Measurements from ENCODE around the gene ARHGEF1.
"Not testable (repeated sequence)": the region's sequence is repeated elsewhere in the genome, so short reads cannot be mapped to it uniquely, and the experiment has no call there.

The ARHGEF1 gene

DNA sequence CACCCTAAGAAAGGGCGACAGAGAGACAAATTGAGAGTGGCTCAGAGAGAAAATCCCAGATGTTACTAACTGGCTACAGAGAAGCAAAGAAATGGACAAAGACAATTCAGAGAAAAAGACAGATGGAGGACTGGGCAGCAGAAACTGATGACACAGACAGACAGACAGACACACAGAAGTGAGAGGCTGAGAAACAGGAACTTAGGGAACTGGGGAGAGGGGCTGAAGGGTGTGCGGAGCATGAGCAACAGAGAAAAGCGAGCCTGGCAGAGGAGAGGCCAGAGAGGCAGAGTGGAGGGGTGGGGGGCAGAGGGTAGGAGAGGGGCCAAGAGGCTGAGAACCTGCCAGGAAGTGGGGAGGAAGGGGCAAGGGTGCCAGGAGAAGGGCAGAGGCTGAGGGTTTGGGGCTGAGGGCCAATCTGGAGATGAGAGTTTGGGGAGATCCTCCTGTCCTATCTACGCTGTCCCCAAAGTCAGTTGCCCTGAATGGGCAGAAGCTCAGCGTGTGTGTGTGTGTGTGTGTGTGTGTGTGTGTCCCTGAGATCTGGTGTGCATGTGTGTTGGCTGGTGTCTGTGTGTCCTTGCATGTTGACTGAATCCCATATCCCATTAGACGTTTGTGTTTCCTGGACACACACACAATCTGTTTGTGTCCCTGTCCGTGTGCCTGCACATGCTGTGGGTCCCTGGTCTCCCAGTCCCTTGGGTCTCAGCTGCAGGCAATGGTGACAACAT is 50.9 kb downstream of the ARHGEF1 start:
- no peak for DNase-seq

DNA sequence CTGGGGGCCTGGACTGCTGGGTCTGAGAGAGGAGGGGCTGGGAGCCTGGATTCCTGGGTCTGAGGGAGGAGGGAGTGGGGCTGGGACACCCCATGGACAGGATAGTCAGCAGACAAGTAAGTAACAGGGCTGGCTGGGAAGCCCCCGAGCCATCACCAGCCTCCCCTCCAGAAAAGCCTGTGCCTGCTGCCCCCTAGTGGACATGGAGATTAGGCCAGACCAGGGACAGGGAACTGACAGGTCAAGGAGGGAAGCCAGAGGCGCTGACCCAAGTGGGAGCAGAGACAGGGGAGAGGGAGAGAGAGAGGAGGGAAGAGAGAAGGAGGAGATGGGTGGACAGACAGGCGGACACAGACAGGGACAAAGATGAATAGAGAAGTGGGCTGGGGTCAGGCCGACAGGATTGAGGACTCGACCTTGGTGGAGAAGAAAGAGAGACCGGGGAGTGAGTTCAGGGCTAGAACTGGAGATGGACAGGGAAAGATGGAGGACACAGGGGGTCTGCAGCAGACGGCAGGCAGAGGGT is 51.9 kb downstream of the ARHGEF1 start:
- DNase-seq = peak; percentile 94

DNA sequence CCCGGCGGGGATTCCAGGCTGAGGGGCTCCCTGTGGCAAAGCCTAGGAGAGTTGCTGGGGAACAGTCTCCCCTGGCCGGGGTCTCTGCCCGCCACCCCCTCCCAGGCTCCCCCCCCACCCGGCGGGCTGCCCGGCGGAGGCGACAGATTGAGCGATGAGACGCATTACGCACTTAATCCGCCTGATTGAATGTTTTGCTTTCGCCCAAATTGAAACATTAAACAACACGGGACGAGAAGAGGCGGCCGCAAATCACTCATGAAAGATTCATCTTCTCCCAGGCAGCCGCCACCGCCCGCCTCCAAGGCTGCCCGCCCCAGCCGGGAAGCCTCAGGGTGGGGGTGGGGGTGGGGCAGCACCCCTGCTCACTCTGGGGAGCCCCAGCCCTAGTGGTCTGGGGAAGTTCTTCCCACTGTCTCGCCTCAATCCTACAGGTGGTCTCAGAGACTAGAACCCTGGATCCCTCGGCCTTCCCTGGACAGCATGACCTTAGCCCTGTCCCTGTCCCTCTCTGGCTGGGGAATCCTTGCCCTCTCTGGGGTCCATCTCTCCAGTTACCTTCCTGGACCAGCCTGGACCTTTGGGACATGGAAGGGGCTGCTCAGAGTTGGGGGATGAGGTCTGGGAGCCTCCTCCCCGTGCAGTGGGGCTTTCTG is 52.9 kb downstream of the ARHGEF1 start:
- DNase-seq = no peak

DNA sequence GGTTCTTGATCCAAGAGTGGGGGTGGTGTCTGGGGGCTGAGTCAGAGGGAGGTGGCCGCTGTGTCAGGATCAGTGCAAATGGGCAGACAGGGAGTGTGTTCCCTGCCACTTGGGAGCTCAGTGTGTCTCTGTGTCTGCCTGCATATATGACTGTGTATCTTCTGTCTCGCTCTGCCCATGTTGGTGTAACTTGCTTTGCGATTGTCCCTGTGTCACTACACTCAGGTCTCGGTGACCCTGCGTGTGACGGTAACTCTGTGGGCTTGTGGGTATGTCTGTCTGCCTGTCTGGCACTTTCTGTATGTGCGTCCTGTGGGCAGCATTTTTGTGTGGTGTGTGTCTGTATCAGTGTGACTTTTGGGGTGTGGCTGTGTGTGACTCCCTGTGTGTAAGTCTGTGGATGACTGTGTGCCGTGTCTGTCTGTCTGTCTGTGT is 53.4 kb downstream of the ARHGEF1 start:
- no peak for DNase-seq

DNA sequence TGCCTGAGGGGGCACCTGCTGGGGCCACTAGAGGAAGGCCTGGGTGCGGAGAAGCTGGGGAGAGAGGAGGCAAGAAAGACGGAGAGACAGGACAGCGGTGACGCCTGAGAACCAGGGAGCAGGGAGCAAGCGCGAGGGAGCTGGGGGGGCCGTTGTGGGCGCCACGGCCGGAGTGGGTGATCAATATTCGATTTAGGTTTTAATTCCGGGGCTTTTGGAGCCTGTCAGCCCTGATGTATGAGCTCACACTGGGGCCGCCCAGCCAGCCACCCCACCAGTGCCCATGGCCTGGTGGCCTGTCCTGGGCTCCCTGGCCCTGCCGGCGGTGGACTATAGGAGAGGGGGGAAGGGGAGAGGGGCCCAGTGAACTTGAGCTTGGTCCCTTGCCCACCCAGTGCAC is 54.0 kb downstream of the ARHGEF1 start:
- DNase-seq = no peak

DNA sequence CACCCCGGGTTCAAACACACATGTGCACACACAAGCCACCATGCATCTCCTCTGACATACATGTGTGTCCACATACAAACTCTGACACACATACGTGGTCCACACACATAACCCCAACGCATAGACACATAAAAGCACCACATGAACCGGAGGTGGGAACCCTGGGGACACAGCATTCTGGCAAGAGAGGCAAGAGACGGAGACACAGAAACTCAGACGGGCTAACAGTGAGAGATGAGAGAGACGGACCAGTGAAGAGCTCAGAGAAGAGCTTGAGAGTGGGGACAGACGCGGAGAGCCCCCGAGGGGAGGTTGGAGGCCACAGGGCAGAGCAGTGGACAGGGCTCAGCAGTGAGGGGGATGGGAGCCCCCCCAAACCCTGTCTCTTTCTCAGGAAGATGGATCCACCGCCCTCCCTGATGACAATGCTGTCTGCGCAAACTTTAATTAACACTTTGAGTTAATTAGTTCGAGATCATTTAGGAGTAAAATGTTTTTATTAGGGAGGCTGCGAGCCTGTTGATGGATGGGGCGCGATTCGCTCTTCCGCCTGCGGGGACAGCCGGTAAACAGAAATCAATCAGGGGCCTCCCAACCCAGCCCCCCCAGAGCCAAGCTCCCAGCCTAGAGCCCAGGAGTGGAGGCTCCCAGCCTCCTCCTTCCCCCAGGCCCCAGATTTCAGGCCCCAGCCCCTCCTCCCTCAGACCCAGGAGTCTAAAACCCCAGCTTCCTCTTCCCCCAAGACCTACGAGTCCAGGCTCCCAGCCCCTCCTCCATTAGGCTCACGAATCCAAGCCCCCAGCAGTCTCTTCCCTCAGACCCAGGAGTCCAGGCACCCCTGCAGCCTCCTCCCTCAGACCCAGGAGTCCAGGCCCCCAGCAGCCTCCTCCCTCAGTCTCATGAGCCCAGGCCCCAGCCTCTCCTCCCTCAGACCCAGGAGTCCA is 54.8 kb downstream of the ARHGEF1 start:
- DNase-seq = no peak

DNA sequence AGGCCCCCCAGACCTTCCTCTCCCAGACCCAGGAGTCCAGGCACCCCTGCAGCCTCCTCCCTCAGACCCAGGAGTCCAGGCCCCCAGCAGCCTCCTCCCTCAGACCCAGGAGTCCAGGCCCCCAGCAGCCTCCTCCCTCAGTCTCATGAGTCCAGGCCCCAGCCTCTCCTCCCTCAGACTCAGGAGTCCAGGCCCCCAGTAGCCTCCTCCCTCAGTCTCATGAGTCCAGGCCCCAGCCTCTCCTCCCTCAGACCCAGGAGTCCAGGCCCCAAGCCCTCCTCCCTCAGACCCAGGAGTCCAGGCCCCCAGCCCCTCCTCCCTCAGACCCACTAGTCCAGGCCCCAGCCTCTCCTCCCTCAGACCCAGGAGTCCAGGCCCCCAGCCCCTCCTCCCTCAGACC is 56.2 kb downstream of the ARHGEF1 start:
- not testable (repeated sequence) for DNase-seq

DNA sequence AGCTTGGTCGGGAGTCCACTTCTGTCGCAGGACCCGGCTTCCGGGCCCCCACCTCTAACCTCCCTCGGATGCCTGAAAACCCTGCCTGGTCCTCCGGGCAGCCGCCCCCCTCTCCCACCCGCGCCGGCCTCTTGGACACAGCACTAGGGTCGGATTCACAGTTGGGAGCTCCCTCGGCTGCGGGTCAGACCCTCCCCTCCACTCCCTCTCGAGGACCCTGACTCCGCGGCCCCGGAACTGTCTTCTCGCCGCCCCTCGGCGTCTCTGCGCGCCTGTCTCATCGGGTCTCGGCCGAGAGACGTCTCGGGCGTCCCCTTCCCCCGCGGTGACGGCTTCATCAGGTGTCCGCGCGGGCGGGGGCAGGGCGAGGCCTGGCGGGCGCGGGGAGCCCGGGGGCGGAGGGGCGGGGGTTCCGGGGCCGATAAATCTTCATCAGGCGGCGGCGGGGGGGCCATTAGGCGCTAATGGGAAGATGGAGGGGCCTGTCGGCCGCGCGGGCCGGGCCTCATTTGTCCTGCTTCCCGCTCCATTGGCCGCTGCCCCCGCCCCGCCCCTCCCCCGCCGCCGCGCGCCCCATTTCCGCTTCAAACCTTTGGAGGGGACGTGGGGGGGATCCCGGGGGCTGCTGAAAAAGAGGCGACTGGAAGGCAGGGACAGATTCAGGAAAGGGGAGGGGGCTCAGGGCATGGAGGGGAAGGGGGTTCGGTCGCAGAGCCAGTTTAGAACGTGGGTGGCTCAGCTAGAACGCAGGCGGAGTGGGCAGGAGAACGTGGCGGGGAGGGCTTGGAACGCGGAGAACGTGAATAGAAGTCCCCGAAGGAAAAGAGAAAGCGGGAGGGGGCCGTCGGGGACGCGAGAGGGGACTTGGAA is 57.1 kb downstream of the ARHGEF1 start:
- peak; percentile 78 for DNase-seq

DNA sequence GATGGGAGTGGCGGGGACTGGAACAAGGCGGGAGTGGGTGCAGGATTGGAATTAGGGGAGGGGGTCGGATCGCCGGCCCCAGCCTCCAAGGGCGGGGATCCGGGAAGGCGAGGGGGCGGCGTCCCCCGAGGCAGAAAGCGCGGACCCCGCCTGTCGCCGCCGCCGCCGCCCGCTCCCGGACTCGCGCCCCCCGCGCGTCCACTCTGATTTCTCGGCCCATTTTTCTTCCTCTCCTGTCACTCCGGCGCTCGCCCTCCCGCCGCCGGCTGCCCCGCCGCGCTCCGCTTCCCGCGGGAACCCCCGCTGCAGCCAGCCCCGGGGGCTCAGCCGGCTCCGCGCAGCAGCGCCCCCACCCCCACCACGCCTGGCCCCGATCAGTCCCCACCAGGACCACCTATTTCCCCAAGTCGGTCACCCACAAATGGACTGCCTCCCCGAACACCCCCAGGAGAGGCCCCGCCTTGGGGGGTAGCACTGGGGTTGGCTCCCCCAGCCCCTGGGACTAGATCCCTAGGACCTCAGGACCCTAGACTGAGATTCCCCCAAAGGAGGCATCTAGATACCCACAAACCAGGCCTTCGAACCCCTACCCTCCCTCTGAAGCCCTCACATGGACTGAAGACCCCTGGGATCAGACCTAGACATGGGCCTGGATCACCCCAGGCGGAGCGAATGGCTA is 57.9 kb downstream of the ARHGEF1 start:
- DNase-seq = no peak

DNA sequence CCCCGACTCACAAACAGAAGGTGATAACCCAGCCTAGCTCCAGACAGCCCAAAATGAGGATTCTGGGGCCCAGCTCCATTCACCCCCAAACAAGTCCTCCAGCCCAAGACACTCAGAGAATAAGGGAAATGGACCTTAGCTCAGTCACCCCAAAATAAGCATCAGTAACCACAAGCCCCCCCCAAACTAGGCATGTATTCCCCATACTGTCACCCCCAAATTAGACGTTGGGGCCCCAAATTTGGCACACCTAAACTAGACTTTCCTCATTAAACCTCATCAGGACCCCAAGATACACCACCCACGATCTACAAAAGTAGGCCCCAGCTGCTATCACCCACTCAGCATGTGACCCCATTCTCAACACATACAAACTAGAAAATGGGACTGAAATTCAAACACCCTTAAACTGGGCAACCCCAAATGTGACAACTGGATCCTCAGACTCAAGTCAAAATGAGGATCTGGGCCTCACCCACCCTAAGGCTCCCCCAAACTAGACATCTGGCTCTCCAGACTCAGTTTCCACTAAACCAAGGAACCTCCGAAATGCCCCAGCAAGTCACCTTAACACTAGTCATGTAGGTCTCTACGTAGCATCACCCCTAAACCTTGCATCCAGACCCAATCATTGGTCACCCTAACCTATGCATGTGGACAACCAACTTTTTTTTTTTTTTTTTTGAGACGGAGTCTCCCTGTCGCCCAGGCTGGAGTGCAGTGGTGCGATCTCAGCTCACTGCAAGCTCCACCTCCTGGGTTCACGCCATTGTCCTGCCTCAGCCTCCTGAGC is 58.6 kb downstream of the ARHGEF1 start:
- DNase-seq = no peak

DNA sequence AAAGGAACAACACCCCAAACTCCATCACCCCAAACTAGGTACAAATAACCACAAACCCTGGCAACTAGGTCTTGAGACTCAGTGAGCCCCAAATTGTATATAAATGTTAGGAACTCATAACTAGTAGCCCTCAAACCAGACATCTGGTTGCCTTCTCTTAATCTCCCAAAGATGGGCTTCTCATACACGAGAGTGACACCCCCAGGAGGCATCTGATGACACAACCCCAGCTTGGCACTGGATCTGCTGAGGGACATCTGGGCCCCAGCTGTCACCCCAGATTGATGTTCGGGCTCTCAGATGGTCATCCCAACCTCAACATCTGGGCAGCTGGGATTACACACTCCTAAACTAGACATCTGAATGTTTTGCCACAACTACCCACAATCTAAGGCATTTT is 61.4 kb downstream of the ARHGEF1 start:
- no peak for DNase-seq

DNA sequence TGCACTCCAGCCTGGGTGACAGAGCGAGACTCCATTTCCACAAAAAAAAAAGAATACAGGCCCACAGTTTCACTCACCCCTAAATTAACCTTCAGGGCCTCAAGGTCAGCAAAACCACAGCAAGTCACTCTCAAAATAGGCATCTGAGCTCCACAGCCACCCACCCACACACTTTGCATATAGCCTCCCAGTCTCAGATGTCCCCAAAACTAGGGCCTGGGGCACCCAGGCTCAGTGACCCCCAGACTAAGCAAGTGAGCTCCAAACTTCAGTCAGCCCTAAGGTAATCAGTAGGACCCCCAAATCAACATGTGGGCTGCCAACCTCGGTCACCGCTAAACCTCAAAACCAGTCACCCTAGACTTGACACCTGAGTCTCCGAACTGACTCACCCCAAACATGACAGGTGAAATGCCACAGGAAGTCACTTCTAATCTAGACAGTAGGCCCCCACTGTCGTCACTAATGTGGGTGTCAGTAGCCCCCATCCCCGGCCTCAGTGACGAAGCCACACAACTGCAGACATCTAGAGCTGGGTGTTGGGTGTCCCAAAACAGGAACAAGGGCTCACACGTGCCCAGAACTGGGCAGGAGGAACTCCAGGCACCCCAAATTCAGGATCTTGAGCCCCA is 62.3 kb downstream of the ARHGEF1 start:
- DNase-seq = no peak

DNA sequence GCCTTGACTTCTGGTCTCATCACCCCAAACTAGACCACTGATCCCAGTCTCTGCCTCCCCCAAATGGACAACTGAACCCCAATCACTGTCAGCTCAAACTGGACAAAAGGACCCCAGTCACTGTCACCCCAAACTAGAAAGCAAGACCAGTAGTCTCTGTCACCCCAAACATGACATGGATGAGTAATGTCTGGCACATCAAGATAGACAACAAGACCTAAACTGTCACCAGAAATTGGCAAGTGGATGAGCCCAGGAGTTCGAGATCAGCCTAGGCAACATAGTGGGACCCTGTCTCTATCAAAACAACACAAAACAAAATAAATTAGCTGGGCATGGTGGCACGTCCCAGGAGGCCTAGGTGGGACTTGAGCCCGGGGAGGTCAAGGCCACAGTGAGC is 64.1 kb downstream of the ARHGEF1 start:
- DNase-seq = no peak

DNA sequence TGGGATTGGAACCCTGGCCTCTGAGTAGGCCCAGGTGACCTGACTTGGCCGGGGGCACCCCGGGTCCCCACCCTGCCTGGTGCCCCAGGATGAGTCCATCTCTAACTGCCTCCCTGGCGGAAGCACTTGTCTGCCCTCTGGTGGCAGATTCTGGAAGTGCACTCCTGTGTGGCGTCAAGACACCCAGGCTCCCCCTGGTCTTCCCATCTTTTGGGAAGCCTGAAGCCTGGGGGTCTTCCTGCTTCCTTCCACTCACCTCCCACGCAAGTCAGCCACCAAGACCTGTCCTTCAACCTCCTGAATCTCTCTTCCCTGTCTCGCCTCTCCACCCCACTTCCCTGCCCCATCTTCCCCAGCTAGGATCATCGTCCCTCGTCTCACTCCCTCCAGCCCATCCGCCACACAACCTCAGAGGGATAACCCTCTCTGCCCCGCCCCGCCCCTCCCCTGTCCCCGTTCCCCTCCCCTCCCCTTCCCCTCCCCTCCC is 68.7 kb downstream of the ARHGEF1 start:
- peak; percentile 89 for DNase-seq

DNA sequence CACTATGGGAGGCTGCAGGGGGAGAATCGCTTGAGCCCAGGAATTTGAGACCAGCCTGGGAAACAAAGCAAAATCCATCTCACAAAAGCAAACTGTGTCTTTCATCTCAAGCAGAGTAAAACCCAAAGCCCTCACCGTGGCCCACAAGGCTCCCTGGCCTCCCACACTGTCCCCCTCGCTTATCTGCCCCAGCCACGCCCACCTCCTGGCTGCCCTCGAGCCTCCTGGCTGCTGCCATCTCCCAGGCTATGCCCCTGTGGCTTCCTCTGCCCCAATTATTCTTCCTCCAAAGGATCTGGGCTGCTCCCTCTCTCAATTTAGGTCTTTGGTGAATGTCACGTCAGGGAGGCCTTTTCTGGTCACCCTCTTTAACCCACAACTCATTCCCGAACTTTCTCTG is 72.5 kb downstream of the ARHGEF1 start:
- no peak for DNase-seq

DNA sequence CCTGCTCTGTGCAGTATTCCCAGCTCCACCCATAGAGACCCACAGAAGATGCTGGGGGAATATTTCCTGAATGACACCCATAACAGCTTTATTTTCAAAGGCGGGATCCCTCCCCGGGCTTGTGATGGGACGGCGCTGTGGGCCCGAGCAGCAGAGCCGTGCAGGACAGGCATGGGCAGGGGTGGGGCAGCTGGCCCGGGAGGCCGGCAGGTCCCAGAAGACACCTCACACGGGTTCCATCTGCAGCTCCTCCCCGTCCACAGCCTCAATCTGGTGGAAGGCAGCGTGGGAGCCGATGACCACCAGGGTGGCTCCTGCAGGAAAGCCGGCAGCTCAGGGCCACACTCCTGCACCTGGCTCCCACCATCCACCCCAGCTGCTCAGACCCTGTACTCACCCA is 73.6 kb downstream of the ARHGEF1 start:
- DNase-seq = no peak

Data from islet precursor cell (in vitro differentiated cells).